ENCODE data around the gene VAMP8. TPM values are rescaled to one million over a fixed set of nuclear protein-coding genes. Genes with fewer than 3 reads are reported as not detected.

The VAMP8 gene
- total and polyA plus RNA-seq, 4 donors: 29.2 to 140 (median 79.4) TPM

- DNase-seq (ENCODE audit: low spot score): no peak
- Histone ChIP-seq H3K36me3 (ENCODE audit: control insufficient read depth in 4 of 4, insufficient read depth in 3 of 4, low read depth in 1 of 4, low read length in 3 of 4) (peaks cover 9 to 68% (median 48%) of the 10 kb centered on the region in 4 donors), H3K4me1 (ENCODE audit: control insufficient read depth in 4 of 4, insufficient read depth in 4 of 4, low read length in 3 of 4) (peaks cover 0 to 9% (median 1%) of the 10 kb centered on the region in 4 donors), H3K27ac (ENCODE audit: low read depth in 1 of 2, low read length in 2 of 2) (no peak overlapping the region), H3K27me3 (ENCODE audit: control insufficient read depth in 4 of 4, insufficient read depth in 4 of 4, low read length in 3 of 4) (no peaks in the 10 kb centered on the region), H3K9ac (ENCODE audit: low read depth in 1 of 2, low read length in 2 of 2) (no peak overlapping the region), H3K9me3 (ENCODE audit: control insufficient read depth in 4 of 4, low read length in 3 of 4) (no peaks in the 10 kb centered on the region), H3K4me3 (ENCODE audit: low read depth in 1 of 3, low read length in 3 of 3) (no peak overlapping the region)
- WGBS: 78% methylated on average over 2 of the region's 2 CpGs
- no peak for TF ChIP-seq YY1 (IDR thresholded peaks at IDR 0.05)
- no peak for TF ChIP-seq NR2F2 (IDR thresholded peaks at IDR 0.05)
- no peak for TF ChIP-seq EGR1 (IDR thresholded peaks at IDR 0.05; ENCODE audit: low read depth in 2 of 2)
- TF ChIP-seq HNF4A (conservative IDR thresholded peaks at IDR 0.05): no peak
- no peak for TF ChIP-seq HNF4G (IDR thresholded peaks at IDR 0.05)
- TF ChIP-seq TAF1 (conservative IDR thresholded peaks at IDR 0.05): no peak
- no peak for TF ChIP-seq SP1 (IDR thresholded peaks at IDR 0.05)
- TF ChIP-seq FOXA1 (IDR thresholded peaks at IDR 0.05): no peak
- no peak for TF ChIP-seq FOXA2 (IDR thresholded peaks at IDR 0.05)
- no peak for TF ChIP-seq JUND (IDR thresholded peaks at IDR 0.05)
- TF ChIP-seq ATF3 (IDR thresholded peaks at IDR 0.05): no peak
- no peak for TF ChIP-seq MAX (IDR thresholded peaks at IDR 0.05)
- TF ChIP-seq RAD21 (IDR thresholded peaks at IDR 0.05): no peak
- TF ChIP-seq GABPA (IDR thresholded peaks at IDR 0.05 in 1 of 2, conservative IDR thresholded peaks at IDR 0.05 in 1 of 2): no peak
- TF ChIP-seq RXRA (IDR thresholded peaks at IDR 0.05): no peak
- no peak for TF ChIP-seq REST (IDR thresholded peaks at IDR 0.05)
Measured at GRCh38 chr2:85548608-85548900, 28.8 kb upstream of the VAMP8 start.

- no peak overlapping the region for H3K4me3 ChIP-seq (ENCODE audit: low read depth in 1 of 3, low read length in 3 of 3)
- no peak overlapping the region for H3K9ac ChIP-seq (ENCODE audit: low read depth in 1 of 2, low read length in 2 of 2)
- no peaks in the 10 kb centered on the region for H3K9me3 ChIP-seq (ENCODE audit: control insufficient read depth in 4 of 4, low read length in 3 of 4)
- H3K27ac ChIP-seq (ENCODE audit: low read depth in 1 of 2, low read length in 2 of 2): no peak overlapping the region
- peaks cover 0 to 9% (median 1%) of the 10 kb centered on the region in 4 donors for H3K4me1 ChIP-seq (ENCODE audit: control insufficient read depth in 4 of 4, insufficient read depth in 4 of 4, low read length in 3 of 4)
- WGBS: 84% methylated on average over 10 of the region's 10 CpGs
- peaks cover 12 to 67% (median 52%) of the 10 kb centered on the region in 4 donors for H3K36me3 ChIP-seq (ENCODE audit: control insufficient read depth in 4 of 4, insufficient read depth in 3 of 4, low read depth in 1 of 4, low read length in 3 of 4)
- no peak for DNase-seq (ENCODE audit: low spot score)
- no peaks in the 10 kb centered on the region for H3K27me3 ChIP-seq (ENCODE audit: control insufficient read depth in 4 of 4, insufficient read depth in 4 of 4, low read length in 3 of 4)
- TF ChIP-seq FOXA1 (IDR thresholded peaks at IDR 0.05) (no peak), RXRA (IDR thresholded peaks at IDR 0.05) (no peak)
Measured at GRCh38 chr2:85549095-85549494, 28.3 kb upstream of the VAMP8 start.

GRCh38 chr2:85549826-85550225 is 27.6 kb upstream of the VAMP8 start:
- Histone ChIP-seq H3K4me3 (ENCODE audit: low read depth in 1 of 3, low read length in 3 of 3) (no peak overlapping the region), H3K36me3 (ENCODE audit: control insufficient read depth in 4 of 4, insufficient read depth in 3 of 4, low read depth in 1 of 4, low read length in 3 of 4) (peaks cover 14 to 70% (median 54%) of the 10 kb centered on the region in 4 donors), H3K27ac (ENCODE audit: low read depth in 1 of 2, low read length in 2 of 2) (no peak overlapping the region), H3K4me1 (ENCODE audit: control insufficient read depth in 4 of 4, insufficient read depth in 4 of 4, low read length in 3 of 4) (peaks cover 0 to 9% (median 1%) of the 10 kb centered on the region in 4 donors), H3K9me3 (ENCODE audit: control insufficient read depth in 4 of 4, low read length in 3 of 4) (no peaks in the 10 kb centered on the region), H3K27me3 (ENCODE audit: control insufficient read depth in 4 of 4, insufficient read depth in 4 of 4, low read length in 3 of 4) (no peaks in the 10 kb centered on the region), H3K9ac (ENCODE audit: low read depth in 1 of 2, low read length in 2 of 2) (no peak overlapping the region)
- DNase-seq (ENCODE audit: low spot score): no peak
- TF ChIP-seq YY1 (IDR thresholded peaks at IDR 0.05) (no peak), MAX (IDR thresholded peaks at IDR 0.05) (no peak), EGR1 (IDR thresholded peaks at IDR 0.05; ENCODE audit: low read depth in 2 of 2) (no peak), HNF4G (IDR thresholded peaks at IDR 0.05) (no peak), FOXA2 (IDR thresholded peaks at IDR 0.05) (no peak), SP1 (IDR thresholded peaks at IDR 0.05) (no peak), NR2F2 (IDR thresholded peaks at IDR 0.05) (no peak), FOXA1 (IDR thresholded peaks at IDR 0.05) (no peak), RAD21 (IDR thresholded peaks at IDR 0.05) (no peak), GABPA (IDR thresholded peaks at IDR 0.05 in 1 of 2, conservative IDR thresholded peaks at IDR 0.05 in 1 of 2) (no peak), TAF1 (conservative IDR thresholded peaks at IDR 0.05) (no peak), HNF4A (conservative IDR thresholded peaks at IDR 0.05) (no peak), REST (IDR thresholded peaks at IDR 0.05) (no peak), ATF3 (IDR thresholded peaks at IDR 0.05) (no peak)
- 67% methylated on average over 4 of the region's 4 CpGs for WGBS
